Transverse colon (tissue), 4 donors: ENCODE data around the gene MIA3. TPM values are rescaled to one million over a fixed set of nuclear protein-coding genes. Genes with fewer than 3 reads are reported as not detected.

Experiments
- DNase-seq: peaks from one replicate; pipeline ENCODE4 v3.0.0-alpha.2; 2019
- H3K27ac ChIP-seq, 4 donors: fragments of 200-600 bp; sonication (generic); 2 replicates each; pipeline ENCODE4 v1.5.1; 2016 to 2018; ENCODE audit warnings: inconsistent platforms in 4 of 4
- H3K27me3 ChIP-seq: fragments of 200-600 bp; sonication (generic); 2 replicates; pipeline ENCODE4 v1.5.1; 2017; ENCODE audit warnings: inconsistent platforms
- H3K36me3 ChIP-seq, 4 donors: fragments of 200-600 bp; sonication (generic); 2 replicates each; pipeline ENCODE4 v1.5.1; 2017 to 2019; ENCODE audit warnings: inconsistent platforms in 4 of 4
- H3K4me1 ChIP-seq, 4 donors: fragments of 200-600 bp; sonication (generic); 2 replicates each; pipeline ENCODE4 v1.5.1; 2017 to 2020; ENCODE audit warnings: inconsistent platforms in 4 of 4
- H3K4me3 ChIP-seq, 4 donors: fragments of 200-600 bp; sonication (generic); 1 replicate in 1 of 4; 2 replicates in 3 of 4; pipeline versions ENCODE4 v1.5.1 to v1.6.1; 2017 to 2019; ENCODE audit warnings: inconsistent platforms in 4 of 4
- H3K9me3 ChIP-seq, 2 donors: fragments of 200-600 bp; sonication (generic); 2 replicates each; pipeline ENCODE4 v1.5.1; 2017 to 2019; ENCODE audit warnings: inconsistent platforms in 2 of 2
- CTCF ChIP-seq, 5 experiments: fragments of 200-600 bp in 3 of 5; fragments of 450-650 bp in 2 of 5; sonication (generic) in 3 of 5; IDR thresholded peaks; 1 replicate in 2 of 5; 2 replicates in 3 of 5; pipeline ENCODE4 v1.5.1; 2016 to 2017; ENCODE audit warnings: antibody characterized with exemption in 5 of 5, inconsistent platforms in 3 of 5, mild to moderate bottlenecking in 2 of 5, moderate library complexity in 1 of 5
- EP300 ChIP-seq: sonication (generic); formaldehyde crosslinking; IDR thresholded peaks from one replicate; pipeline ENCODE4 v1.6.1; 2017; ENCODE audit warnings: antibody characterized with exemption, low read depth
- POLR2A ChIP-seq: fragments of 450-650 bp; IDR thresholded peaks from one replicate; pipeline ENCODE4 v1.6.1; 2016; ENCODE audit warnings: antibody characterized with exemption, mild to moderate bottlenecking, moderate library complexity
- POLR2AphosphoS5 ChIP-seq, 3 donors: sonication (generic); formaldehyde crosslinking; IDR thresholded peaks; one replicate each; pipeline ENCODE4 v1.6.1; 2016; ENCODE audit warnings: antibody characterized with exemption in 3 of 3
- WGBS, 2 donors: methylation state at CpG; one replicate each; pipeline ENCODE4 v1.1.5; 2018; ENCODE audit warnings: low coverage in 1 of 2; 5-methylcytosine and 5-hydroxymethylcytosine counted together
- in situ Hi-C, 4 donors: fragments of 200-750 bp; cut with MboI; loops; one replicate each; pipeline versions ENCODE4 v1.15.0 to v1.15.1; 2017; ENCODE audit warnings: low sequenced_read_pairs in 3 of 4, low pct_ligation_motif_present in 1 of 4, low pct_unique_long_range_greater_than_20kb in 1 of 4
- intact Hi-C: fragments of 100-400 bp; cut with DNase I; formaldehyde crosslinking; loops from one replicate; pipeline ENCODE4 v1.15.1; 2023; ENCODE audit warnings: low total_unique reads
- total RNA-seq, 4 donors: library from RNA; depleted of rRNA; stranded (reverse); fragments of >200 nt; gene quantifications; one replicate each; pipeline ENCODE4 v1.1.0, GENCODE V29; 2016

Gene MIA3
- total RNA-seq, 4 donors from 2014 or later: 39.2 to 185 (median 49.1) TPM

DNA sequence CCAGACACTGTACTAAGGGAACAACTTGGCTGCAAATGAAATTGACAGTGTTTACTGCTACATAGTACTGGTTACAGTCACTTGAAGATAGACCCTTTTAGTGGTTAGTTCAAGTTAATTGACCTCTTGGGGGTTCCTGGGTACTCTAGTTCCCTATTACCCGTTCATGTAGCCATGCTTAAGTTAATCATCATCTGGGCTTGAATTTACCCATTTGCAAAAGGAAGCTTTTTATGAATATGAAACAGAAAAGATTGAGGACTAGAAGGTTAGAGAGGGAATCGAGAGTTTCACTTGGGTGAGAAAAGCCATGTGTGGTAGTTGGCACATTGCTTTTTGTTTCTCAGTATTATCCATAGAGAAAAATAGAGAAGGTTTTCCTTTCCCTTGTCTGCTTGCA lies 2.7 kb downstream of the MIA3 start:
- no peak for DNase-seq
- Histone ChIP-seq H3K4me3 (no peak overlapping the region), H3K36me3 (peaks cover 0 to 14% (median 3%) of the 10 kb centered on the region in 4 donors), H3K9me3 (no peaks in the 10 kb centered on the region), H3K4me1 (peaks cover 4 to 24% (median 12%) of the 10 kb centered on the region in 4 donors), H3K27me3 (no peaks in the 10 kb centered on the region), H3K27ac (no peak overlapping the region)
- TF ChIP-seq POLR2AphosphoS5 (IDR thresholded peaks at IDR 0.05): no peak
- TF ChIP-seq CTCF (IDR thresholded peaks at IDR 0.05): no peak
- TF ChIP-seq EP300: no peak
- no peak for TF ChIP-seq POLR2A
- intact Hi-C loops: no loop called here
- in situ Hi-C loops: no loop called here
- 76 to 82% methylated on average over 2 of the region's 2 CpGs for WGBS, 2 donors

GRCh38 chr1:222622765-222623164 lies 4.9 kb downstream of the MIA3 start:
- TF ChIP-seq CTCF (IDR thresholded peaks at IDR 0.05) (no peak), POLR2A (no peak), POLR2AphosphoS5 (IDR thresholded peaks at IDR 0.05) (no peak), EP300 (no peak)
- 70 to 80% methylated on average over 5 of the region's 5 CpGs for WGBS, 2 donors
- Histone ChIP-seq H3K4me3 (no peak overlapping the region), H3K4me1 (peaks cover 0 to 13% (median 7%) of the 10 kb centered on the region in 4 donors), H3K27me3 (no peaks in the 10 kb centered on the region), H3K36me3 (peaks cover 0 to 22% (median 7%) of the 10 kb centered on the region in 4 donors), H3K9me3 (no peaks in the 10 kb centered on the region), H3K27ac (no peak overlapping the region)
- DNase-seq: no peak
- intact Hi-C loops: no loop called here
- in situ Hi-C loops: no loop called here

- intact Hi-C loops (no loop called here), in situ Hi-C loops (no loop called here)
- Histone ChIP-seq H3K27ac (no peak overlapping the region), H3K4me1 (peaks cover 0 to 12% (median 7%) of the 10 kb centered on the region in 4 donors), H3K4me3 (no peak overlapping the region), H3K27me3 (no peaks in the 10 kb centered on the region), H3K9me3 (no peaks in the 10 kb centered on the region), H3K36me3 (peaks cover 0 to 29% (median 7%) of the 10 kb centered on the region in 4 donors)
- no peak for DNase-seq
- TF ChIP-seq POLR2AphosphoS5 (IDR thresholded peaks at IDR 0.05) (no peak), EP300 (no peak), CTCF (IDR thresholded peaks at IDR 0.05) (no peak), POLR2A (no peak)
Measured at GRCh38 chr1:222623458-222623857, 5.6 kb downstream of the MIA3 start.

DNA sequence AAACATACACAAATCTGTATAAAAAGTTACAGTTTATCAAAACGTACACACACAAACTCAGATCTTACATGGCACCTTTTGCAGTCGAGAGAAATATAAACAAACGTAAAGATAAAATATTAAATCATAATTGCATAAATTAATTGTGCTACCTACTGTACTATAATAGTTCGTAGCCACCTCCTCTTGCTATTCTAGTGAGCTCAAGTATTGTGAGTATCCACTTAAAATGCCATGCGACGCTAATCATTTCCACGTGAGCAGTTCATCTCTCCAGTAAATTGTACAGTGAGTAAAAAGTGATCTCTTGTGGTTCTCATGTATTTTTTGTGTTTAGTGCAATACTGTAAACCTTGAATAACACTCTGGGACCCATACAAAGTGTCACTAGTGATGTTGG lies 6.3 kb downstream of the MIA3 start:
- in situ Hi-C loops (no loop called here), intact Hi-C loops (no loop called here)
- no peaks in the 10 kb centered on the region for H3K27me3 ChIP-seq
- peaks cover 0 to 36% (median 10%) of the 10 kb centered on the region in 4 donors for H3K36me3 ChIP-seq
- TF ChIP-seq CTCF (IDR thresholded peaks at IDR 0.05): no peak
- no peak for TF ChIP-seq POLR2AphosphoS5 (IDR thresholded peaks at IDR 0.05)
- TF ChIP-seq EP300: no peak
- no peak for TF ChIP-seq POLR2A
- no peak overlapping the region for H3K4me3 ChIP-seq
- no peak overlapping the region for H3K27ac ChIP-seq
- DNase-seq: no peak
- peaks cover 0 to 5% (median 4%) of the 10 kb centered on the region in 4 donors for H3K4me1 ChIP-seq
- 91 to 93% methylated on average over 7 of the region's 7 CpGs for WGBS, 2 donors
- no peaks in the 10 kb centered on the region for H3K9me3 ChIP-seq
